Central memory CD4-positive, alpha-beta T cell (primary cell): ENCODE results near the gene SEPHS1.
"Not testable (repeated sequence)": the region's sequence is repeated elsewhere in the genome, so short reads cannot be mapped to it uniquely, and the experiment has no call there.

Experiments used
- DNase-seq: peaks from one replicate; pipeline ENCODE4 v3.0.0; 2022

Gene SEPHS1

GRCh38 chr10:13327534-13327933, 20.6 kb downstream of the SEPHS1 start:
- no peak for DNase-seq

- DNase-seq = no peak
These were observed 25.4 kb downstream of the SEPHS1 start for GRCh38 chr10:13322615-13323148.

DNA sequence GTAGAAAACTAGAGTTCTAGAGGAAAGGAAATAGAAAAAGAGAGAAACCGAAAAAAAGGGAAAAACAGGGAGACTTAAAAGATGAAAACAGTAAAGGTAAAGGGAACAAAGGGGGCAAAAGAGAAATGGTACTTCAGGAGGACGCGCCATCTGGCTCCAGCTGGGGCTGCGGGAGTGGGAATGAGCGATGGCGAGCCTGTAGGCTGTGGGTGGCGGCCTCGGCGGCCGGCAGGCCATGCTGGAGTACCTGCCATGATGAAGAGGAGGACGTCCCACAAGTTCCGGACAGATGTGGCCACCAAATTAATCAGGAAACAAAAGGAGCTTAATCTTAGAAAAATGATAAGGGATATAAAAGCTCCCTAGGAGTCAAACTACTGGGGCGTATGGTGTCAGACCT, 26.5 kb downstream of the SEPHS1 start:
- no peak for DNase-seq

DNA sequence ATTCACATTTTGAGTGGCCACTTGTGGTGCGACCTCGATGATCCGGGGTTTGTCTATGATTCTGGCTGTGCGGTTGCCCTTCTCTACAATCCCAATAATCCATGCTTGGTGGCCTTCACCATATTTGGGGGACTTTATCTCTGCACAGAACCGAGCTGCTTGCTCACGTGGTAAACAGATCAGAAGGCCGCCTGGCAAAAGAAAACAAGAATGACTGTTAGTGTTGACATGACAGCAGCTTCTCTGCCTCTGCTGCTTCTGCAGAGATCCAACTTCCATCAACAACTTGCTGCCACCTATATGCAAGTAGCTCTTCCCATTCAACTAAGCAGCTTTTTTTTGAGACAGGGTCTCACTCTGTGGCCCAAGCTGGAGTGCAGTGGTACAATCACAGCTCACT, 28.9 kb downstream of the SEPHS1 start:
- DNase-seq = no peak

- DNase-seq = no peak
These were observed 30.6 kb downstream of the SEPHS1 start for GRCh38 chr10:13317474-13317873.

- DNase-seq = no peak
These were observed 31.3 kb downstream of the SEPHS1 start for GRCh38 chr10:13316635-13317311.

- DNase-seq = no peak
These were observed 32.7 kb downstream of the SEPHS1 start for GRCh38 chr10:13315361-13315760.

GRCh38 chr10:13311177-13311575, 36.9 kb downstream of the SEPHS1 start:
- DNase-seq = no peak

GRCh38 chr10:13310518-13311176, 37.4 kb downstream of the SEPHS1 start:
- no peak for DNase-seq

DNA sequence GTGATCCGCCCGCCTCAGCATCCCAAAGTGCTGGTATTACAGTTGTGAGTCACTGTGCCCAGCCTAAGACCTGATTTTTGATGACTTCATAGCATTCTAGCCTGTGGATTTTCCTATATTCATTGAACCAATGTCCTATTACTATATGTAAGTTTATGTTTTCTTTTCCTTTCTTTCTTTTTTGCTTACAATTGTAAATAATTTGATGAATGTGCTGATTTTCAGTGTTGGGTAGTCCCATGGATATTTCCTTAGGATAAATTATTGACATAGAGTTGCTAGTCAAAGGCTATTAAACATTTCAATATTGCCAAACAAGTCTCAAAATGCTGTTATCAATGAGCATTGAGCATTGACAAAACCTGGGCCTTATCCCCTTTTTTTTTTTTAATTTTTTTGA, 38.3 kb downstream of the SEPHS1 start:
- DNase-seq = no peak

- DNase-seq = no peak
These were observed 40.0 kb downstream of the SEPHS1 start for GRCh38 chr10:13308096-13308495.

GRCh38 chr10:13306103-13306502, 42.0 kb downstream of the SEPHS1 start:
- no peak for DNase-seq

DNA sequence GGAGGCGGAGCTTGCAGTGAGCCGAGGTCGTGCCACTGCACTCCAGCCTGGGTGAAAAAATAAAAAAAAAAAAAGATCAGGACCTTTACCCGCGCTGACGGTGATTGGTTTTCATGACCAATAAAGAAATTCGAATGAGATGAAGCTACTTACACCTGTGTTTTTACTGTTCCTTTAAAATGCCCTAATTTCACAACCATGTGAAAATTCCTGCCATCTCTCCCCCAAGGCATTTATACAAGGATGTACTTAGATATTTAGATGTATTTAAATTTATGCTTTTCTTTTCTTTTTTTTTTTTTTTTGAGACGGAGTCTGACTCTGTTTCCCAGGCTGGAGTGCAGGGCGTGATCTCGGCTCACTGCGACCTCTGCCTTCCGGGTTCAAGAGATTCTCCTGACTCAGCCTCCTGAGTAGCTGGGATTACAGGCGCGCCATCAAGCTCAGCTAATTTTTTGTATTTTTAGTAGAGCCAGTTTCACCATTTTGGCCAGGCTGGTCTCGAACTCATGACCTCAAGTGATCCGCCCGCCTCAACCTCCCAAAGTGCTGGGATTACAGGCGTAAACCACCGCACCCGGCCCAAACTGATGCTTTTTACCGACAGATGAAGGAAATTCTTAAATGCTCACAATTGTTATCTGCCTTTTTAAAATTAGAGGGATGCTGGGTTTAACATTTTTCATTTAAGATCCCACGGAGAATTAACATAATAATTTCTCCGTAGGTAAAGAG, 45.1 kb downstream of the SEPHS1 start:
- DNase-seq = no peak

- peak; percentile 81 for DNase-seq
These were observed 48.4 kb downstream of the SEPHS1 start, which contains the start of gene PHYH for GRCh38 chr10:13299437-13300287. TSS of gene PHYH (minus strand) at chr10:13300064. CDS start at chr10:13300042, 22 bp downstream.

GRCh38 chr10:13298748-13299436, 49.2 kb downstream of the SEPHS1 start:
- no peak for DNase-seq

DNA sequence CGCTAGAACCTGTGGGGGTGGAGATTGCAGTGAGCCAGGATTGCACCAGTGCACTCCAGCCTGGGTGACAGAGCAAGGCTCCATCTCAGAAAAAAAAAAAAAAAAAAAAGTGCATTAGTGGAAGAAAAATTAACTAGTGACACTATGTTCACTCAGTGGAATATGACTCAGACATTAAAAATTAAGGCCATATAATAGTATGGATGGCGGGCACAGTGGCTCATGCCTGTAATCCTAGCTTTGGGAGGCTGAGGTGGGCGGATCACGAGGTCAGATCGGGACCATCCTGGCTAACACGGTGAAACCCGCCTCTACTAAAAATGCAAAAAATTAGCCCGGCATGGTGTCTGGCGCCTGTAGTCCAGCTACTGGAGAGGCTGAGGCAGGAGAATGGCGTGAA, 51.6 kb downstream of the SEPHS1 start:
- no peak for DNase-seq

DNA sequence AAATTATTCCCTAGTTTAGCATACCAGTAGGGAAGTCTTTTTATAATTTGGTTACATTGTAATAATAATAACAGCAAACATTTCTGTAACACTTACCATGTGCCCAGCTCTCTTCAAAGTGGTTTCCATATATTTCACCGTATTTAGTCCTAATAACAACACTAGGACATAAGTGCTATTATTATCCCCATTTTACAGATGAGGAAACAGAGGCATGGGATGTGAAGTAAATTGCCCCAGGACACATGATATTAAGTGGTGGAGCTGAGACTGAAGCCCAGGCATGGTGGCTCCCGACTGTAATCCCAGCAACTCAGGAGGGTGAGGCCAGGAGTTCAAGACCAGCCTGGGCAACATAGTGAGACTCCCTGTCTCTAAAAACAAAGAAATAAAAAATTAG, 53.3 kb downstream of the SEPHS1 start:
- no peak for DNase-seq

- DNase-seq = no peak
These were observed 56.0 kb downstream of the SEPHS1 start for GRCh38 chr10:13291821-13292773.

- no peak for DNase-seq
These were observed 57.0 kb downstream of the SEPHS1 start for GRCh38 chr10:13291061-13291460.

DNA sequence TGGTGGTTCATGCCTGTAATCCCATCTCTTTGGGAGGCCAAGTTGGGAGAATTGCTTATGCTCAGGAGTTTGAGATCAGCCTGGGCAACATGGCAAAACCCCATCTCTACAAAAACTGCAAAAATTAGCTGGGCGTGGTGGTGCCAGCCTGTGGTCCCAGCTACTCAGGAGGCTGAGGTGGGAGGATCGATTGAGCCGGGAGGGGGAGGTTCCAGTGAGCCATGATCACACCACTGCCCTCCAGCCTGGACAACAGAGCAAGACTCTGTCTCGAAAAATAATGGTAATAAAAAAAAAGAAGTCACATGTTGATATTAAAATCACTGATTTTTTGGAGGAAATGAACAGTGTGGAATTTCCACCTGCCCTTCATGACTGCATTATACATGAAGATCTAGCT, 64.0 kb downstream of the SEPHS1 start:
- no peak for DNase-seq

GRCh38 chr10:13282348-13282747, 65.7 kb downstream of the SEPHS1 start:
- DNase-seq = not testable (repeated sequence)
